MV-4-11 (cell line): ENCODE measurements around the gene SRSF8.
A peak's percentile ranks its signal among the peaks of the same experiment; 100 is the strongest.

Source experiments
- DNase-seq: peaks from one replicate; lab custom pipeline; 2025; lab: John Stamatoyannopoulos, UW

Gene SRSF8

GRCh38 chr11:95068549-95068948, 1.8 kb downstream of the SRSF8 start:
- DNase-seq, result peak; percentile 95

- DNase-seq, result no peak
Measured at GRCh38 chr11:95070471-95070870, 3.8 kb downstream of the SRSF8 start.

- DNase-seq, result no peak
Measured at GRCh38 chr11:95072948-95073347, 6.2 kb downstream of the SRSF8 start.

- DNase-seq, result no peak
Measured at GRCh38 chr11:95074792-95075563, 8.3 kb downstream of the SRSF8 start.

GRCh38 chr11:95076416-95076815, 9.7 kb downstream of the SRSF8 start:
- peak; percentile 62 for DNase-seq

- DNase-seq, result no peak
Measured at GRCh38 chr11:95076981-95077380, 10.3 kb downstream of the SRSF8 start.

- no peak for DNase-seq
Measured at GRCh38 chr11:95078526-95078925, 11.8 kb downstream of the SRSF8 start.

GRCh38 chr11:95081010-95081409, 14.3 kb downstream of the SRSF8 start:
- DNase-seq, result no peak

- DNase-seq, result no peak
Measured at GRCh38 chr11:95081412-95081811, 14.7 kb downstream of the SRSF8 start.

GRCh38 chr11:95082576-95083001, 15.9 kb downstream of the SRSF8 start:
- DNase-seq, result no peak

GRCh38 chr11:95084509-95084908, 17.8 kb downstream of the SRSF8 start:
- no peak for DNase-seq

GRCh38 chr11:95085117-95085816, 18.5 kb downstream of the SRSF8 start:
- DNase-seq, result no peak

- no peak for DNase-seq
Measured at GRCh38 chr11:95086151-95086550, 19.4 kb downstream of the SRSF8 start.

GRCh38 chr11:95086836-95087570, 20.3 kb downstream of the SRSF8 start:
- no peak for DNase-seq

- peak; percentile 68 for DNase-seq
Measured at GRCh38 chr11:95088946-95089619, 22.4 kb downstream of the SRSF8 start.

- DNase-seq, result peak; percentile 70
Measured at GRCh38 chr11:95089620-95090542, 23.2 kb downstream of the SRSF8 start, which contains the start of gene ENDOD1. TSS of gene ENDOD1 (plus strand) at chr11:95089846. CDS start at chr11:95089928, 82 bp downstream.

GRCh38 chr11:95091663-95092180, 25.0 kb downstream of the SRSF8 start:
- no peak for DNase-seq

- peak; percentile 39 for DNase-seq
Measured at GRCh38 chr11:95092549-95093324, 26.0 kb downstream of the SRSF8 start.

- no peak for DNase-seq
Measured at GRCh38 chr11:95093548-95093947, 26.8 kb downstream of the SRSF8 start.
